HCT116 (cell line): ENCODE measurements around the gene COASY.
"Not testable (repeated sequence)": the region's sequence is repeated elsewhere in the genome, so short reads cannot be mapped to it uniquely, and the experiment has no call there.

ENCODE experiments used
- CBX3 ChIP-seq: IDR thresholded peaks from 2 replicates; pipeline ENCODE4 v1.6.1; 2012; ENCODE audit warnings: low read depth
- EGR1 ChIP-seq: IDR thresholded peaks from 2 replicates; pipeline ENCODE4 v1.6.1; 2012; ENCODE audit warnings: low read depth
- EZH2 ChIP-seq: fragments of 200-600 bp; sonication (generic); IDR thresholded peaks from 2 replicates; pipeline ENCODE4 v1.6.1; 2017; ENCODE audit warnings: antibody characterized with exemption, mixed run types
- FOSL1 ChIP-seq: IDR thresholded peaks from 2 replicates; pipeline ENCODE4 v1.6.1; 2012; ENCODE audit warnings: low read depth
- POLR2AphosphoS5 ChIP-seq: IDR thresholded peaks from 2 replicates; pipeline ENCODE4 v1.6.1; 2011; ENCODE audit warnings: mild to moderate bottlenecking, low read depth, low read length, moderate library complexity
- TCF7L2 ChIP-seq: IDR thresholded peaks from 2 replicates; pipeline ENCODE4 v1.7.0; 2011; ENCODE audit warnings: borderline replicate concordance, inconsistent platforms; ENCODE audit not compliant: insufficient read depth, insufficient read length; ENCODE audit errors: extremely low read depth
- ZFX ChIP-seq: fragments of 450-650 bp; IDR thresholded peaks from 2 replicates; pipeline ENCODE4 v1.6.1; 2017
- TF ChIP-seq, protein P1 (sequence below), 3 experiments: fragments of 200-600 bp in 1 of 3; sonication (generic) in 1 of 3; IDR thresholded peaks in 2 of 3; conservative IDR thresholded peaks in 1 of 3; 2 replicates each; pipeline ENCODE4 v1.5.1; 2012 to 2017; ENCODE audit warnings: low read depth in 2 of 3, low read length in 2 of 3, antibody characterized with exemption in 1 of 3, borderline replicate concordance in 1 of 3, control low read depth in 1 of 3, mild to moderate bottlenecking in 1 of 3, mixed read lengths in 1 of 3, mixed run types in 1 of 3, moderate library complexity in 1 of 3; ENCODE audit not compliant: insufficient read depth in 1 of 3
- TF ChIP-seq, protein P2 (sequence below): IDR thresholded peaks from 2 replicates; pipeline ENCODE4 v1.6.1; 2012; ENCODE audit warnings: low read depth
- TF ChIP-seq, protein P3 (sequence below): IDR thresholded peaks from 2 replicates; pipeline ENCODE4 v1.6.1; 2012

DNA sequence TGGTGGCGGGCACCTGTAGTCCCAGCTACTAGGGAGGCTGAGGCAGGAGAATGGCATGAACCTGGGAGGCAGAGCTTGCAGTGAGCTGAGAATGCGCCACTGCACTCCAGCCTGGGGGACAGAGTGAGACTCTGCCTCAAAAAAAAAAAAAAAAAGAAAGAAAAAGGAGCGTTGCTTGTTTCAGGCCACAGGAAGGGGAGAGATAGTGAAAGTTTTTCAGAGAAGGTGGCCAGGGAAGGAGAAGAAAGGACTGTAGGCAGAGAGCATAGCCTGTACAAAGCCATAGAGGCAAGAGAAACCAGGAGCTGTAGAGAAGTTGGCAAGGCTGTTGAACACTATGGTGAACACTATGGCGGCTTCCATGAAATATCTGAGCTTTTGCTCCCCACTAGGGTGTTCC lies 21.4 kb upstream of the COASY start:
- TF ChIP-seq, protein P1, sequence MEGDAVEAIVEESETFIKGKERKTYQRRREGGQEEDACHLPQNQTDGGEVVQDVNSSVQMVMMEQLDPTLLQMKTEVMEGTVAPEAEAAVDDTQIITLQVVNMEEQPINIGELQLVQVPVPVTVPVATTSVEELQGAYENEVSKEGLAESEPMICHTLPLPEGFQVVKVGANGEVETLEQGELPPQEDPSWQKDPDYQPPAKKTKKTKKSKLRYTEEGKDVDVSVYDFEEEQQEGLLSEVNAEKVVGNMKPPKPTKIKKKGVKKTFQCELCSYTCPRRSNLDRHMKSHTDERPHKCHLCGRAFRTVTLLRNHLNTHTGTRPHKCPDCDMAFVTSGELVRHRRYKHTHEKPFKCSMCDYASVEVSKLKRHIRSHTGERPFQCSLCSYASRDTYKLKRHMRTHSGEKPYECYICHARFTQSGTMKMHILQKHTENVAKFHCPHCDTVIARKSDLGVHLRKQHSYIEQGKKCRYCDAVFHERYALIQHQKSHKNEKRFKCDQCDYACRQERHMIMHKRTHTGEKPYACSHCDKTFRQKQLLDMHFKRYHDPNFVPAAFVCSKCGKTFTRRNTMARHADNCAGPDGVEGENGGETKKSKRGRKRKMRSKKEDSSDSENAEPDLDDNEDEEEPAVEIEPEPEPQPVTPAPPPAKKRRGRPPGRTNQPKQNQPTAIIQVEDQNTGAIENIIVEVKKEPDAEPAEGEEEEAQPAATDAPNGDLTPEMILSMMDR (IDR thresholded peaks at IDR 0.05 in 2 of 3, conservative IDR thresholded peaks at IDR 0.05 in 1 of 3; ENCODE audit: borderline replicate concordance in 1 of 3, insufficient read depth in 1 of 3, low read depth in 2 of 3, low read length in 2 of 3) = not testable (repeated sequence)
- not testable (repeated sequence) for TF ChIP-seq CBX3, POLR2AphosphoS5, FOSL1, ZFX, EZH2, TCF7L2, EGR1
- TF ChIP-seq, protein P2, sequence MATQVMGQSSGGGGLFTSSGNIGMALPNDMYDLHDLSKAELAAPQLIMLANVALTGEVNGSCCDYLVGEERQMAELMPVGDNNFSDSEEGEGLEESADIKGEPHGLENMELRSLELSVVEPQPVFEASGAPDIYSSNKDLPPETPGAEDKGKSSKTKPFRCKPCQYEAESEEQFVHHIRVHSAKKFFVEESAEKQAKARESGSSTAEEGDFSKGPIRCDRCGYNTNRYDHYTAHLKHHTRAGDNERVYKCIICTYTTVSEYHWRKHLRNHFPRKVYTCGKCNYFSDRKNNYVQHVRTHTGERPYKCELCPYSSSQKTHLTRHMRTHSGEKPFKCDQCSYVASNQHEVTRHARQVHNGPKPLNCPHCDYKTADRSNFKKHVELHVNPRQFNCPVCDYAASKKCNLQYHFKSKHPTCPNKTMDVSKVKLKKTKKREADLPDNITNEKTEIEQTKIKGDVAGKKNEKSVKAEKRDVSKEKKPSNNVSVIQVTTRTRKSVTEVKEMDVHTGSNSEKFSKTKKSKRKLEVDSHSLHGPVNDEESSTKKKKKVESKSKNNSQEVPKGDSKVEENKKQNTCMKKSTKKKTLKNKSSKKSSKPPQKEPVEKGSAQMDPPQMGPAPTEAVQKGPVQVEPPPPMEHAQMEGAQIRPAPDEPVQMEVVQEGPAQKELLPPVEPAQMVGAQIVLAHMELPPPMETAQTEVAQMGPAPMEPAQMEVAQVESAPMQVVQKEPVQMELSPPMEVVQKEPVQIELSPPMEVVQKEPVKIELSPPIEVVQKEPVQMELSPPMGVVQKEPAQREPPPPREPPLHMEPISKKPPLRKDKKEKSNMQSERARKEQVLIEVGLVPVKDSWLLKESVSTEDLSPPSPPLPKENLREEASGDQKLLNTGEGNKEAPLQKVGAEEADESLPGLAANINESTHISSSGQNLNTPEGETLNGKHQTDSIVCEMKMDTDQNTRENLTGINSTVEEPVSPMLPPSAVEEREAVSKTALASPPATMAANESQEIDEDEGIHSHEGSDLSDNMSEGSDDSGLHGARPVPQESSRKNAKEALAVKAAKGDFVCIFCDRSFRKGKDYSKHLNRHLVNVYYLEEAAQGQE = not testable (repeated sequence)
- TF ChIP-seq, protein P3, sequence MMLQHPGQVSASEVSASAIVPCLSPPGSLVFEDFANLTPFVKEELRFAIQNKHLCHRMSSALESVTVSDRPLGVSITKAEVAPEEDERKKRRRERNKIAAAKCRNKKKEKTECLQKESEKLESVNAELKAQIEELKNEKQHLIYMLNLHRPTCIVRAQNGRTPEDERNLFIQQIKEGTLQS = not testable (repeated sequence)
